WTC11 (cell line): ENCODE data around the gene AKT3. TPM values are rescaled to one million over a fixed set of nuclear protein-coding genes. Genes with fewer than 3 reads are reported as not detected.

Experiments
- ATAC-seq: fragments of 200-7000 bp; cut with Tn5 transposase; 2 replicates; pipeline ENCODE4 v1.10.0; 2021; ENCODE audit warnings: mild to moderate bottlenecking, moderate library complexity
- CTCF ChIA-PET: fragments of 300-600 bp; sonication (Branson Sonifier 250); formaldehyde crosslinking; loops from one replicate; lab custom pipeline; 2021; ENCODE audit warnings: antibody characterized with exemption; lab: Charles Lee
- POLR2A ChIA-PET: fragments of 350-600 bp; sonication (Branson Sonifier 250); formaldehyde crosslinking; loops from one replicate; lab custom pipeline; 2021; ENCODE audit warnings: antibody characterized with exemption; lab: Charles Lee
- DNase-seq: peaks from one replicate; pipeline ENCODE4 v3.0.0; 2021; ENCODE audit warnings: low spot score
- H3K27ac Mint-ChIP-seq: 2 replicates; pipeline ENCODE4 v1.8.0; 2021; ENCODE audit warnings: mixed read lengths
- H3K27me3 Mint-ChIP-seq: 2 replicates; pipeline ENCODE4 v1.8.0; 2021; ENCODE audit warnings: low read depth, mild to moderate bottlenecking, moderate library complexity, mixed read lengths
- H3K36me3 Mint-ChIP-seq: 2 replicates; pipeline ENCODE4 v1.8.0; 2021; ENCODE audit warnings: mixed read lengths
- H3K4me1 Mint-ChIP-seq: 2 replicates; pipeline ENCODE4 v1.8.0; 2022; ENCODE audit warnings: mixed read lengths
- H3K4me3 Mint-ChIP-seq: 2 replicates; pipeline ENCODE4 v1.8.0; 2021; ENCODE audit warnings: mild to moderate bottlenecking, moderate library complexity, mixed read lengths
- H3K9me3 Mint-ChIP-seq: 2 replicates; pipeline ENCODE4 v1.8.0; 2021; ENCODE audit warnings: mixed read lengths
- CTCF ChIP-seq: fragments of 200-600 bp; IDR thresholded peaks from 2 replicates; pipeline ENCODE4 v1.8.0; 2022; ENCODE audit warnings: antibody characterized with exemption
- FOXP4 ChIP-seq: sonication (generic); formaldehyde crosslinking; IDR thresholded peaks from 2 replicates; pipeline ENCODE4 v1.8.0; 2022; ENCODE audit warnings: mild to moderate bottlenecking, missing genetic modification reagents
- GRHL2 ChIP-seq: fragments of 250-450 bp; sonication (Bioruptor Pico); IDR thresholded peaks from 2 replicates; pipeline ENCODE4 v1.8.0; 2022; ENCODE audit warnings: mild to moderate bottlenecking, moderate library complexity; ENCODE audit not compliant: insufficient replicate concordance, severe bottlenecking
- HMGA2 ChIP-seq: fragments of 250-450 bp; sonication (Bioruptor Pico); IDR thresholded peaks from 2 replicates; pipeline ENCODE4 v1.4.0; 2021; ENCODE audit warnings: mild to moderate bottlenecking, moderate library complexity
- JUN ChIP-seq: sonication (generic); formaldehyde crosslinking; IDR thresholded peaks from 2 replicates; pipeline ENCODE4 v1.8.0; 2023; ENCODE audit warnings: mild to moderate bottlenecking, missing genetic modification reagents
- KAT7 ChIP-seq: sonication (generic); formaldehyde crosslinking; IDR thresholded peaks from 2 replicates; pipeline ENCODE4 v1.8.1; 2023; ENCODE audit warnings: missing genetic modification reagents, mild to moderate bottlenecking, borderline replicate concordance
- MLX ChIP-seq: sonication (generic); formaldehyde crosslinking; IDR thresholded peaks from 2 replicates; pipeline ENCODE4 v1.8.1; 2023; ENCODE audit warnings: mild to moderate bottlenecking, missing genetic modification reagents, moderate library complexity
- NR1H2 ChIP-seq: sonication (generic); formaldehyde crosslinking; IDR thresholded peaks from 2 replicates; pipeline ENCODE4 v1.9.0; 2021; ENCODE audit warnings: mild to moderate bottlenecking, moderate library complexity, missing genetic modification reagents
- NR2C2 ChIP-seq: sonication (generic); formaldehyde crosslinking; IDR thresholded peaks from 2 replicates; pipeline ENCODE4 v1.8.0; 2022; ENCODE audit warnings: mild to moderate bottlenecking, missing genetic modification reagents
- NR3C1 ChIP-seq: sonication (generic); formaldehyde crosslinking; conservative IDR thresholded peaks from 2 replicates; pipeline ENCODE4 v1.8.1; 2023; ENCODE audit warnings: low read depth, mild to moderate bottlenecking, missing genetic modification reagents
- OVOL2 ChIP-seq: fragments of 250-450 bp; sonication (Bioruptor Pico); IDR thresholded peaks from 2 replicates; pipeline ENCODE4 v1.9.0; 2021; ENCODE audit warnings: mild to moderate bottlenecking, borderline replicate concordance
- SOX15 ChIP-seq: fragments of 250-450 bp; sonication (Bioruptor Pico); IDR thresholded peaks from 2 replicates; pipeline ENCODE4 v1.9.0; 2021; ENCODE audit warnings: mild to moderate bottlenecking
- STAT6 ChIP-seq: sonication (generic); formaldehyde crosslinking; conservative IDR thresholded peaks from 2 replicates; pipeline ENCODE4 v1.8.1; 2023; ENCODE audit warnings: mild to moderate bottlenecking, low read depth, missing genetic modification reagents, moderate library complexity
- USF1 ChIP-seq: sonication (generic); formaldehyde crosslinking; IDR thresholded peaks from 2 replicates; pipeline ENCODE4 v1.8.0; 2022; ENCODE audit warnings: mild to moderate bottlenecking, missing genetic modification reagents
- ZBTB43 ChIP-seq: sonication (generic); formaldehyde crosslinking; IDR thresholded peaks from 2 replicates; pipeline ENCODE4 v1.8.1; 2023; ENCODE audit warnings: mild to moderate bottlenecking, missing genetic modification reagents
- ZNF317 ChIP-seq: sonication (generic); formaldehyde crosslinking; IDR thresholded peaks from 2 replicates; pipeline ENCODE4 v1.8.1; 2023; ENCODE audit warnings: low read depth, mild to moderate bottlenecking, moderate library complexity, missing genetic modification reagents, borderline replicate concordance
- ZNF671 ChIP-seq: fragments of 250-450 bp; sonication (Bioruptor Pico); IDR thresholded peaks from 2 replicates; pipeline ENCODE4 v1.8.0; 2021; ENCODE audit warnings: mild to moderate bottlenecking
- total RNA-seq: library from RNA; stranded (reverse); gene quantifications from 3 replicates; pipeline ENCODE4 v1.2.3, GENCODE V29; 2021

Gene AKT3
- total RNA-seq, 1 experiment from 2014 or later, result 38.5 TPM

- TF ChIP-seq CTCF (no peak), OVOL2 (CRISPR knock-in tag) (no peak), SOX15 (CRISPR knock-in tag) (no peak)
Measured at GRCh38 chr1:243842978-243843511, 7.0 kb downstream of the AKT3 start (continued).

GRCh38 chr1:243842161-243842560 lies 7.9 kb downstream of the AKT3 start:
- Mint-ChIP-seq H3K27ac (no peak overlapping the region), H3K27me3 (no peaks in the 10 kb centered on the region), H3K4me3 (no peak overlapping the region), H3K4me1 (peaks cover 8% of the 10 kb centered on the region), H3K36me3 (peaks cover 7% of the 10 kb centered on the region), H3K9me3 (peaks cover 6% of the 10 kb centered on the region)
- DNase-seq (no peak), ATAC-seq (no peak)
- CTCF ChIA-PET, result no interaction called here
- POLR2A ChIA-PET, result no interaction called here
- no peak for TF ChIP-seq FOXP4 (CRISPR knock-in tag)
- TF ChIP-seq KAT7 (CRISPR knock-in tag), result no peak
- no peak for TF ChIP-seq STAT6
- TF ChIP-seq NR3C1 (CRISPR knock-in tag), result no peak
- TF ChIP-seq NR2C2 (CRISPR knock-in tag), result no peak
- no peak for TF ChIP-seq JUN (CRISPR knock-in tag)
- no peak for TF ChIP-seq USF1 (CRISPR knock-in tag)
- TF ChIP-seq HMGA2 (CRISPR knock-in tag), result no peak
- no peak for TF ChIP-seq MLX (CRISPR knock-in tag)
- TF ChIP-seq ZNF671, result no peak
- TF ChIP-seq GRHL2 (CRISPR knock-in tag), result no peak
- no peak for TF ChIP-seq ZBTB43 (CRISPR knock-in tag)
- TF ChIP-seq NR1H2, result no peak
- TF ChIP-seq ZNF317 (CRISPR knock-in tag), result no peak
